Motor neuron (in vitro differentiated cells): ENCODE measurements around the gene CD22. TPM values are rescaled to one million over a fixed set of nuclear protein-coding genes. Genes with fewer than 3 reads are reported as not detected.

Source experiments
- ATAC-seq, 8 experiments: fragments of 200-7000 bp; cut with Tn5 transposase; replicated peaks in 6 of 8; 2 replicates each; pipeline ENCODE4 v1.8.0; 2021; ENCODE audit warnings: mild to moderate bottlenecking in 8 of 8, moderate library complexity in 8 of 8
- H3K27ac ChIP-seq, 2 donors: fragments of 250-450 bp; sonication (Bioruptor Pico); 2 replicates each; pipeline ENCODE4 v1.9.0; 2021; ENCODE audit warnings: antibody characterized with exemption in 2 of 2, mild to moderate bottlenecking in 2 of 2, moderate library complexity in 1 of 2
- H3K4me1 ChIP-seq, 2 donors: fragments of 250-450 bp; sonication (Bioruptor Pico); replicated peaks in 1 of 2; 2 replicates each; pipeline ENCODE4 v1.6.1; 2021; ENCODE audit warnings: antibody characterized with exemption in 2 of 2, mild to moderate bottlenecking in 2 of 2, moderate library complexity in 1 of 2
- H3K4me3 ChIP-seq, 5 donors: fragments of 250-450 bp; sonication (Bioruptor Pico); 2 replicates each; pipeline ENCODE4 v1.9.0; 2021; ENCODE audit warnings: antibody characterized with exemption in 5 of 5, mild to moderate bottlenecking in 5 of 5, moderate library complexity in 4 of 5
- WGBS, 10 experiments: fragments of 450-650 bp; shearing (Covaris generic); methylation state at CpG; one replicate each; pipeline ENCODE4 v1.0.0; 2022; 5-methylcytosine and 5-hydroxymethylcytosine counted together
- in situ Hi-C, 9 experiments: fragments of 400-800 bp; cut with MboI; loops; one replicate each; pipeline ENCODE4 v1.15.0; 2021; ENCODE audit warnings: low sequenced_read_pairs in 9 of 9, low pct_unique_long_range_greater_than_20kb in 2 of 9; ENCODE audit not compliant: unreplicated experiment in 9 of 9
- total RNA-seq, 8 experiments: library from RNA; unstranded; fragments of 300-600 nt; gene quantifications; 2 replicates each; pipeline versions ENCODE4 v1.2.3 to v1.2.4, GENCODE V29; 2022

CD22 gene
- total RNA-seq, 8 experiments from 2014 or later: 0.27 to 1.8 (median 0.93) TPM; not detected in 2

GRCh38 chr19:35310331-35310730 is 18.7 kb upstream of the CD22 start:
- 67 to 100% (median 91%) methylated on average over 2 to 4 of the region's 12 CpGs; no CpG with 5 or more reads in 7 of the 10 experiments for WGBS, 10 experiments
- in situ Hi-C loops: no loop called here
- H3K4me3 ChIP-seq: no peak overlapping the region
- H3K4me1 ChIP-seq: peaks cover 11 to 13% of the 10 kb centered on the region in 2 donors
- H3K27ac ChIP-seq: no peak overlapping the region
- no peak for ATAC-seq

GRCh38 chr19:35310811-35311465 is 18.0 kb upstream of the CD22 start:
- in situ Hi-C loops: no loop called here

DNA sequence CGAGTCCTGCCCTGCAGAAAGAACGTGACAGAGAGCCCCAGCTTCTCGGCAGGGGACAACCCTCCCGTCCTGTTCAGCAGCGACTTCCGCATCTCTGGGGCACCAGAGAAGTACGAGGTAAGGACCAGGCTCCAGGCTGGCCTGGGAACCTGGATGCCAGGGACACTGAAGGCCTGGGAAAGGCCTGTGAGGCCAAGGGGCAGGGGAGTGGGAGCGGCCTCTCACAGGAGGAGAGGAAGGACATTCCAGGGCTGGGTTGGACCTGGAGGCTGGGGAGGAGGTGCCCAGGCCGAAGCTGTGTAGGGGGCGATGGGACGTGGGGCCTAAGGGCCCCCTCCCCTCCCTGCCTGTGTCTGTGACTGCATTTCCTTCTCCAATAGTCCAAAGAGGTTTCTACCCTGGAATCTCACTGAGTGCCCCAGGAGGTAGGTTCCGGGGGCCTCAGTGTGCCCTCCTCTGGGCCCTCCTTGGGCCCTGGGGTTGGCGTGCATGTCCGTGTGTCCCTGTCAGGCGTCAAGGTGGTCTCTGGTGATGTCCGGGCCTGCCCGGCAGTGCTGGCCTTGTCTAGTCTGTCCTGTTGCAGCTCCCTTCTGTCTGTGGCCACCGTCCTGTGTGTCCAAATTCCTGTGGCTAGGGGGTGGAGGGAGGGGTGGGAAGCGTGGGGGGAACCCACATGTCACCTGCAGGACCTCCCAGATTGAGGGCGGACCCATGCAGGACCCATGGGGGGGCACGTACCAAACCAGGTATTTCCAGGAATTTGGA is 16.9 kb upstream of the CD22 start:
- ATAC-seq: no peak
- Histone ChIP-seq H3K4me3 (no peak overlapping the region), H3K4me1 (peaks cover 13 to 18% of the 10 kb centered on the region in 2 donors), H3K27ac (no peak overlapping the region)
- 86 to 100% methylated on average over 1 to 4 of the region's 21 CpGs; no CpG with 5 or more reads in 8 of the 10 experiments for WGBS, 10 experiments
- in situ Hi-C loops: no loop called here

More at GRCh38 chr19:35310811-35311465, 18.0 kb upstream of the CD22 start:
- Histone ChIP-seq H3K4me3 (no peak overlapping the region), H3K4me1 (peaks cover 11 to 13% of the 10 kb centered on the region in 2 donors), H3K27ac (no peak overlapping the region)
- ATAC-seq: no peak
- 50 to 93% (median 86%) methylated on average over 1 to 6 of the region's 10 CpGs; no CpG with 5 or more reads in 2 of the 10 experiments for WGBS, 10 experiments

DNA sequence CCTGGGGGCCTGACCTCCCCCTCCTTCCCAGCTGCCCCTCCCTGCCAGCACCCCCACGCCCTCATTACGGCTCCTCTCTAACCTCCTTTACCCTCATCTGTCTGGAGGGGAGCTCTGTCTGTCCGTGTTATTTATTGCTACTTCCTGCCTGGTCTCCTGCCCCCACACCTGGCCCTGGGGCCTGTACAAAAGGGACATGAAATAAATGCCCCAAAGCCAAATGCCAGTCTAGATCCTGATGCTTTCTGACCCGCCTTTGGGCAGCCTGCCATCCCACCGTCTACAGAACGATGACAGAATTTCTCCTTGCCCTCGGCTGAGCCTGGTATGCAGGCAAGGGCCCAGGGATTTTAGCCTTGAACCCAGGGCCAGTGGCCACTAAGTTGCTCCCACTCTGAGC is 15.4 kb upstream of the CD22 start:
- Histone ChIP-seq H3K4me3 (no peak overlapping the region), H3K4me1 (peaks cover 13 to 22% of the 10 kb centered on the region in 2 donors), H3K27ac (no peak overlapping the region)
- 40 to 95% (median 89%) methylated on average over 2 to 3 of the region's 7 CpGs; no CpG with 5 or more reads in 7 of the 10 experiments for WGBS, 10 experiments
- ATAC-seq: no peak
- in situ Hi-C loops: no loop called here

- ATAC-seq: no peak
- no peak overlapping the region for H3K4me3 ChIP-seq
- H3K4me1 ChIP-seq: peaks cover 12 to 23% of the 10 kb centered on the region in 2 donors
- 33 to 87% (median 83%) methylated on average over 1 to 5 of the region's 8 CpGs; no CpG with 5 or more reads in 5 of the 10 experiments for WGBS, 10 experiments
- H3K27ac ChIP-seq: no peak overlapping the region
- in situ Hi-C loops: no loop called here
Observed at GRCh38 chr19:35314031-35314430, 15.0 kb upstream of the CD22 start.

GRCh38 chr19:35314858-35315470 is 14.0 kb upstream of the CD22 start:
- Histone ChIP-seq H3K4me3 (no peak overlapping the region), H3K4me1 (peaks cover 12 to 23% of the 10 kb centered on the region in 2 donors), H3K27ac (no peak overlapping the region)
- WGBS, 10 experiments: 52 to 100% (median 86%) methylated on average over 1 to 10 of the region's 10 CpGs; no CpG with 5 or more reads in 2 of the 10 experiments
- in situ Hi-C loops: no loop called here
- no peak for ATAC-seq

DNA sequence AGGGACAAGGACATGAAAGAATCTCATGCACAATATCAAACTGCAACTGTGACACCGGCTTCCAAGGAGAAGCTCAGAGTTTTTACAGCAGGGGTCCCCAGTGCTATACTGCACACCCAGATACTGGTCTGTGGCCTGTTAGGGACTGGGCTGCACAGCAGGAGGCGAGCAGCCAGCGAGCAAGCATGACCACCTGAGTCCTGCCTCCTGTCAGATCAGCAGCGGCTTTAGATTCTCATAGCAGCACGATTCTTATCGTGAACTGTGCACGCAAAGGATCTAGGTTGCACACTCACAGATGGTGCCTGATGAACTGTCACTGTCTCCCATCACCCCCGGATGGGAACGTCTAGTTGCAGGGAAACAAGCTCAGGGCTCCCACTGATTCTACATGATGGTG is 13.1 kb upstream of the CD22 start:
- 70 to 85% (median 83%) methylated on average over 2 to 6 of the region's 9 CpGs; no CpG with 5 or more reads in 6 of the 10 experiments for WGBS, 10 experiments
- H3K27ac ChIP-seq: no peak overlapping the region

GRCh38 chr19:35316560-35316959 is 12.4 kb upstream of the CD22 start:
- no peak for ATAC-seq
- no peak overlapping the region for H3K27ac ChIP-seq
- 40 to 100% (median 91%) methylated on average over 1 to 9 of the region's 9 CpGs; no CpG with 5 or more reads in 2 of the 10 experiments for WGBS, 10 experiments

More for the DNA sequence above, 13.1 kb upstream of the CD22 start:
- Histone ChIP-seq H3K4me3 (no peak overlapping the region), H3K4me1 (peaks cover 19 to 25% of the 10 kb centered on the region in 2 donors)
- ATAC-seq: peak in 1 of 8 experiments; percentile 18
- in situ Hi-C loops: no loop called here

DNA sequence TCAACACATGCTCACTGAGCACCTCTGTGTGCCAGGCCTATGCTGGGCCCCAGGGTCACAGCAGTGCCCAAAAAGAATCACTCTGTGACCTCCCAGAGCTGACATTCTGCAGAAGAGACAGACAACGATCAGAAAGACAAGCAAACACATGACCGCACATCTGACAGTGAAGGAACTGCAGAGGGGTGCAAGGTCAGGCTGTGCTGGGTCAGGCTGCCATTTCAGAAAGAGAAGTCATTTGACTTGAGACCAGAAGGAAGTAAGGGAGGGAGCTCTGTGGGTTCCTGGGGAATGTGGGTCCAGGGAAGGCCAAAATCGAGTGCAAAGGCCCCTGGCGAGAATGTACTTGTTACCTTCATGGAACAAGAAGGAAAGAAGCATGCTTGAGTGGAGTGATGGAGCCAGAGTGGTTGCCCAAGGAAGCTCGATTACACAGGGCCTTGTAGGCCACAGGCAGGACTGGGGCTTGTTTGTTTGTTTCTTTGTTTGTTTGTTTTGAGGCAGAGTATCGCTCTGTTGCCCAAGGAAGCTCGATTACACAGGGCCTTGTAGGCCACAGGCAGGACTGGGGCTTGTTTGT is 11.4 kb upstream of the CD22 start:
- ATAC-seq: no peak
- in situ Hi-C loops: no loop called here

More at GRCh38 chr19:35316560-35316959, 12.4 kb upstream of the CD22 start:
- Histone ChIP-seq H3K4me1 (peaks cover 19 to 25% of the 10 kb centered on the region in 2 donors), H3K4me3 (no peak overlapping the region)
- in situ Hi-C loops: no loop called here

DNA sequence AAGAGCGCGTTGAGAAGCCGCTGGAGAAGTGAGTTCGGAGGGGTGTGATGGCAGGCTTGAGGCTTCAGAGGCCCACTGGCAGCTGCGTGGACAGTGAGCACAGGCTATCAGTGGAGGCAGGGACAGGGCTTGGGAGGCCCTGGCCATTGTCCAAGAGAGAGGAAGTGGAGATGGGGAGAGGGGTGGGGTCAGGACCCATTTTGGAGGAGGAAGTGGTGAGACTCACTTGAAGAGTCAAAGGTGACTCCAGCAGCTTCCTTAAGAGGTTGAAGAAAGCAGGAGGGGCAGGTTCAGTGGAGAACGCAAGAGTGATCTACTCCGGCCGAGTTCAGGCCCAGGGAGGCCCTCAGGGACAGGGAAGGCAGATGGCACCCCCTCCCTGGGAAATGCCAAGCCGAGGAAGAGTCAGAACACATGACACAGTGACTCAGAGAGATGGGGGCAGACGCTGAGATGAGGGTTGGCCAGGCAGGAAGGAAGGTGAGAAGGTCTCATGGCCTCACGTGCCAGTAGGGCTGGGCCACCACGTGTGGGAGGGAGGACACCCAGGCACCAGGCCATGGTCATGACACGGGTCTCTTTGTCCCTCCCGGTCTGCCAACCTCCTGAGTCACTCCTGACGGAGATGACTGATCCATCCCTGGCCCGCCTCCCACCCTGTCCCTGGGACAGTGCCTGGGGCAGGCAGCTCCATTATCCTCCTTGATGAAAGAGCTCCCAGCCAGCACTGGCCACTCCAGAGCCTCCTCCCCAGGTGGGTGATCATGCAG is 10.1 kb upstream of the CD22 start:
- Histone ChIP-seq H3K27ac (peak overlapping the region in 1 of 2 donors; percentile 11), H3K4me3 (no peak overlapping the region), H3K4me1 (peaks cover 19 to 25% of the 10 kb centered on the region in 2 donors)
- ATAC-seq: peak; percentile 60 to 97 (median 75)
- in situ Hi-C loops: no loop called here
- 20 to 100% (median 56%) methylated on average over 1 to 9 of the region's 16 CpGs; no CpG with 5 or more reads in 4 of the 10 experiments for WGBS, 10 experiments

More for the DNA sequence above, 11.4 kb upstream of the CD22 start:
- no peak overlapping the region for H3K4me3 ChIP-seq
- H3K4me1 ChIP-seq: peaks cover 19 to 25% of the 10 kb centered on the region in 2 donors
- H3K27ac ChIP-seq: no peak overlapping the region
- 40 to 100% (median 78%) methylated on average over 2 to 7 of the region's 7 CpGs; no CpG with 5 or more reads in 1 of the 10 experiments for WGBS, 10 experiments

DNA sequence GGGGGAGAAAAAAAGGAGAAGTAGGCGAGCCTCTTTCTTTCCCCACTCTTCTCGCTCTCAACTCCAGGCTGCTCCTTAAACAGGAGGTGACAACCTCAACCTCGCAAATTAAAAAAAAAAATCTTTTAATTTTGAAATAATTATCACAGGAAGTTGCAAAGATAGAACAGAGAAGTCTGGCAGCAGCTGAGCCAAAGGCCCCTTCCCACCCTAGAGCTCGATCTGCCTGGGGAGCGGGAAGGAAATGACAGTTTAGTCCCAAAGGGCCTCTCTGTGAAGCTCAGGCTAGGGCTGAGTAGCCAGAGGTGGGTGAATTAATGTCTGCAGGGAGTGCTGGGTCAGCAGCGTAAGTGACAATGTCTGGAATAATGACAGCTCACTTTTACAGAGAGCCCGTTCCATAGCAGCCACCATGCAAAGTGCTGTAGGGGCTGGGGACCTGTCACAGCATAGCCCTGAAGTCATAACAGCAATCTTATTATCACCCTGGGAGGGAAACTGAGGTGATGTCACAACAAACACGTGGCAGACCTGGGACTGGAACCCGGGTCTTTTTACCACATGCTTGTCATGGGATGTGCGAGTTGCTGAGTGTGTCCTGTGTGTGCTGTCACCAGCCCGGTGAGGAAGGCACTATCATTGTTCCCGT is 8.8 kb upstream of the CD22 start:
- Histone ChIP-seq H3K4me1 (peaks cover 19 to 25% of the 10 kb centered on the region in 2 donors), H3K27ac (peak overlapping the region in 1 of 2 donors; percentile 7), H3K4me3 (no peak overlapping the region)
- in situ Hi-C loops: no loop called here
- ATAC-seq: peak in 5 of 8 experiments; percentile 77 to 90 (median 86)
- WGBS, 10 experiments: 57 to 86% (median 71%) methylated on average over 2 to 9 of the region's 12 CpGs; no CpG with 5 or more reads in 1 of the 10 experiments
